Activated CD8-positive, alpha-beta memory T cell treated with anti-CD3 and anti-CD28 coated beads for 36 hours (primary cell): Measurements from ENCODE around the gene GAL3ST1. TPM values are rescaled to one million over a fixed set of nuclear protein-coding genes. Genes with fewer than 3 reads are reported as not detected.
"Not testable (repeated sequence)": the region's sequence is repeated elsewhere in the genome, so short reads cannot be mapped to it uniquely, and the experiment has no call there.

Source experiments
- CTCF ChIA-PET: fragments of 350-600 bp; sonication (Branson Sonifier 250); formaldehyde crosslinking; loops from one replicate; lab custom pipeline; 2021; ENCODE audit warnings: antibody characterized with exemption; lab: Charles Lee
- POLR2A ChIA-PET: fragments of 350-600 bp; sonication (Branson Sonifier 250); formaldehyde crosslinking; loops from one replicate; lab custom pipeline; 2021; ENCODE audit warnings: antibody characterized with exemption; lab: Charles Lee
- total RNA-seq, 2 experiments: library from RNA; stranded (reverse); gene quantifications; one replicate each; pipeline ENCODE4 v1.2.3, GENCODE V29; 2021

Gene GAL3ST1
- total RNA-seq, 2 experiments from 2014 or later, result not detected

DNA sequence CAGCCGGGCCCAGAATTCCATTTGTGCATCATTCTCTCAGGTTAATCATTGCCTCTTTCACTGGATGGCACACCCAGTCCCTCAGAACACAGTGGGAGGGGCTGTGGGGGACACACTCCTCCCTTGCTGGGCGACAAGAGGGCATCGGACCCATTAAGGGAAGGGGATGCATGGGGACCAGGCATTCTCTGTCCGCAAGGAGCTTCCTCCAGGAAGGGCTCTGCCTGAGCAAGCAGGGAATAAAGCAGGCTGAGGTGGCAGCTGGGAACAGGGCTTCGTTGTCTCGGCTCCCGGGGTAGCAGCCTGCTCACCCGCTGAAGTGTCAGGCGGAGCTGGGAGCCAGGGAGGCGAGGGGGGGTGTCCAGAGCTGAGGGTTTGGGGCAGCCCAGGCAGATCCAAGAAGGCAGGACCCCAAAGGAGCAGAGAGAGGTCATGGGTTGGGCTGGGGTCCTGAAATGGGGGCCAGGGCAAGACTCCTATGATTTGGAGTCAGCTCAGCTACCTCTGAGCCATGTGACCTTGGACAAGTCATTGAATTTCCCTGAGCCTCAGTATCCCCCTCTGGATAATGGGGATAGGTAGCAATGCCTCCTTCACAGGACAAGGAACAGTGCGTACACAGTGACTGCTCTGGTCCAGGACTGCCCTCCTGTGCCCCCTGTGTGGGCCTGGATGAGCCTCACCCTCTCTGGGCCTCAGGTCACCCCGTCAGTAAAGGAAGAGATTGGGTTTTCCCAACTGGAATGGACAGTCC, 1.4 kb downstream of the GAL3ST1 start:
- POLR2A ChIA-PET, result no interaction called here

DNA sequence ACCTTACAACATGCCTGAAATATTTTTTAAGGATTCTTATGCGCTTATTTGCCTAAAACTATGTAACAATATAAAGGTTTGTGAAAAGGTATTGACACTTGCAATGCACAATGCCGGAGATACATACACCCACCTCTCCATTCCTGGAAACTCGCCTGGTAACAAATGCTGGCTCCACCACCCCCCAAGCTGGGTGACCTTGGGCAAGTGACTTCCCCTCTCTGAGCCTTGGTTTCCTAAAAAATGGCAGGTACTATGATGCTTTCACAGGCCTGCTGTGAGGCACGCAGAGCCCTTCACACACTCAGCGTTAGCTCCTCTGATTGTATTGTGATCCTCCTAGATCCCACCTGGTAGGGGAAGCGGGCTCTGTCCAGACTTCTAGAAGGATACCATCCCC, 2.3 kb downstream of the GAL3ST1 start:
- ChIA-PET POLR2A (no interaction called here), CTCF (interaction anchor here (0.6 kb wide), 1 partner anchor 60 kb away, joined by 3 read pairs; no protein-coding TSS in a partner anchor)

More for the DNA sequence above, 1.4 kb downstream of the GAL3ST1 start:
- CTCF ChIA-PET, result no interaction called here

DNA sequence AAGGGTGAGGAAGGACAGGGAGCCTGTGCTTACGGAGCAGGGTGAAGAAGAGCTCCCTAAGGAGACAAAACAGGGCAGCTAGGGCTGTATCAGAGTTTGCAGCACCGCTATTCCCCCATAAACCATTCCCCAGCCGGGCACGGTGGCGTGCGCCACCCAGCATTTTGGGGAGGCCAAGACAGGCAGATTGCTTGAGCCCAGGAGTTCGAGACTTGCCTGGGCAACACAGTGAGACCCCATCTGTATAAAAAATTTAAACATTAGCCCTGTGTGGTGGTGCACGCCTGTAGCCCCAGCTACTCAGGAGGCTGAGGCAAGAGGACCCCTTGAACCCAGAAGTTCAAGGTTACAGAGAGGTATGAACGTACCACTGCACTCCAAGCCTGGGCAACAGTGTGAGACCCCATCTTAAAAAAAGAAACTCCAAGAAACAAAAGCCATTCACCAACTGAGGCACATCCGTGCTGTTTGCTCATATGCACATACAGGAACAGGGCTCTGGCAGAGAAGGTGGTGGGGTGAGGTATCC, 4.7 kb downstream of the GAL3ST1 start:
- POLR2A ChIA-PET, result no interaction called here
- CTCF ChIA-PET, result no interaction called here

DNA sequence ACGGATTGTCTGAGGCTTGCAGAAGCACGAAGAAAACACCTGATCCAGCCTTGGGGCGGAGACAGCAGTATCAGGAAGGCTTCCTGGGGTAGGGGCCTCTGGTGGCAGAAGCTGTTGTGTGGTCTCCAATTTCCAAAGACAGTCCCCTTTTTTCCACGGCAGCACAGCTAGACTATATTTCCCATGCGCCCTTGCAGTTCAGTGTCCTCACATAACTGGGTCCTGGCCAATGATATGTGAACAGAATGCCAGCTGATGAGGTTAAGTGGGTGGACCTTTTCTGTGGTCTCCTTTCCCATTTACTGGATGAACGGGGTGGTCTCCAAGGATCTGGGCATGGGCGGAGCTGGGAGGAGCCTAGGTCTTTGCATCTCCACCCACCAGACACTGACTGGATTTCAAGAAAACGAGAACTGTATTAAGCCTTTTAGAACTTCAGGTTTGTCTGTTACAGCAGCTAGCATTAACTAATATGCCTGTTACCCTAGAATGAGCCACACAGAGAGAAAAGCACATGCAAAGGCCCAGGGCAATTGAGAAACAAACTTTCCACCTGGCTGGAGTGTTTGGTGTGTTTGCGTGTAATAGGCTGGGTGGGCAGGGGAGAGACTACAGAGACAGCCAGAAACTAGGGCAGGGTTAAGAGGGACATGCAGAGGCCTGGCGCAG, 6.2 kb downstream of the GAL3ST1 start:
- ChIA-PET POLR2A (no interaction called here), CTCF (no interaction called here)

DNA sequence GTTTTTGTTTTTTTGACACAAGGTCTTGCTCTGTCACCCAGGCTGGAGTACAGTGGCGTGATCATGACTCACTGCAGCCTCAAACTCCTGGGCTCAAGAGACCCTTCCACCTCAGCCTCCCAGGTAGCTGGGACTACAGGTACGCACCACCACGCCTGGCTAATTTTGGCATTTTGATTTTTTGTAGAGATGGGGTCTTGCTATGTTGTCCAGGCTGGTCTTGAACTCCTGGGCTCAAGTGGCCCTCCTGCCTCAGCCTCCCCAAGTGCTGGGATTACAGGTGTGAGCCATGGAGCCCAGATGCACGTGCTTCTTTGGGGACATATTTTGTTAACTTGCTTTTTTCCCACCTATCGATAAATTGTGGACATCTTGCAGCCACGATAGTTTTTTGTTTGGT, 7.2 kb downstream of the GAL3ST1 start:
- POLR2A ChIA-PET, CTCF ChIA-PET: not testable (repeated sequence)

DNA sequence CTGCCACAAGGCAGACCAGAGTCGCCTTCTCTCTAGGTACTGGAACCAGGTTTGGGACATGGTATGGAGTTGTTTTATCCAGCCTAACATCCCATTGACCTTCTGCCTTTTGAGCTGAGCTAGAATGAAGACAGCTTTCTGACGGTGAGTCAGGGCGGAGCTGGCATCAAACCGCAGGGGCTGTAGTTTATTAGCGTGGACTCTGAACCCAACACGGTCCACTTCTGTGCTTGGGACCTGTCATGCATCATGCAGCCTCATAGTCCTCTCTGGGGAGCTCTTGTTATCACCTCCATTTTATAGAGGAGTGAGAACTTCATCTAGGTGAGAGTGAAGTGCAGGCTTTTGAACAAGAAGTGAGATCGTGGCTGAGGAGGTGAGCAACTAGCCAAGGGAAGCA, 8.3 kb downstream of the GAL3ST1 start:
- POLR2A ChIA-PET, result no interaction called here
- CTCF ChIA-PET, result no interaction called here

DNA sequence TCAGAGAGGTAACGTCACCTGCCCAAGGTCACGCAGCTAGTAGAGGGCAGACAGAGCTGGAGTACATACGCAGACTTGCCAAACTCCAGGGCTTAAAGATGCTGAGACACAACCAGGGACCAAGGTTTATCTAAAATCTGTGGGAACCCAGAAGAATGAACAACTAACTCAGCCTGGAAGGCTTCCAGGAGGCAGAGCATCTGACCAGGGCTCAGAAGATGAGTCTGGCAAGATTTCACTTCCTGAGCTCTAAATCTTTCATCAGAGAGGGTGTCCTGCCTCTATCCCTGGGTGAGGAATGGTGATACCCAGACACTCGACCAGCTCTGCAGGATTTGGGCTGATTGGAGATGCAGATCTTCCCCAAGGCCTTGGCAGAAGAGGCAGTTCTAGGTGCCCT, 9.1 kb downstream of the GAL3ST1 start:
- CTCF ChIA-PET, result no interaction called here
- POLR2A ChIA-PET, result no interaction called here

DNA sequence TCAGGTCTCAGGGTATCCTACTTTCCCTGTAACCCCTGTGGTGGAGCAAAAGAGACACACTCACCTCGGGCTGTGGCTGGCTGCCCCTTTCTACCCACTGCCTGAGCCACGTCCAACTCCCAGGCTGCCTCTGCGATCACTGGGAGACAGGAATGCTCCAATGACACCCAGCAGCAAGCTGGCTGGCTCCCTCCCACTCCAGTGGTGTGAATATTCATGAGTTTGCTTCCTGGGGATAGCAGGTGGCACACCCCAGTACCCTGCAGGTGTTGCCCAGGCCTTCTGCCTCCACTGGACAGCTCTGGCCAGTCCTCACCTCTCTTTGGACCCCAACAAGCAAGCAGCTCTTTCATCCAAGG, 9.7 kb downstream of the GAL3ST1 start:
- ChIA-PET CTCF (no interaction called here), POLR2A (no interaction called here)

DNA sequence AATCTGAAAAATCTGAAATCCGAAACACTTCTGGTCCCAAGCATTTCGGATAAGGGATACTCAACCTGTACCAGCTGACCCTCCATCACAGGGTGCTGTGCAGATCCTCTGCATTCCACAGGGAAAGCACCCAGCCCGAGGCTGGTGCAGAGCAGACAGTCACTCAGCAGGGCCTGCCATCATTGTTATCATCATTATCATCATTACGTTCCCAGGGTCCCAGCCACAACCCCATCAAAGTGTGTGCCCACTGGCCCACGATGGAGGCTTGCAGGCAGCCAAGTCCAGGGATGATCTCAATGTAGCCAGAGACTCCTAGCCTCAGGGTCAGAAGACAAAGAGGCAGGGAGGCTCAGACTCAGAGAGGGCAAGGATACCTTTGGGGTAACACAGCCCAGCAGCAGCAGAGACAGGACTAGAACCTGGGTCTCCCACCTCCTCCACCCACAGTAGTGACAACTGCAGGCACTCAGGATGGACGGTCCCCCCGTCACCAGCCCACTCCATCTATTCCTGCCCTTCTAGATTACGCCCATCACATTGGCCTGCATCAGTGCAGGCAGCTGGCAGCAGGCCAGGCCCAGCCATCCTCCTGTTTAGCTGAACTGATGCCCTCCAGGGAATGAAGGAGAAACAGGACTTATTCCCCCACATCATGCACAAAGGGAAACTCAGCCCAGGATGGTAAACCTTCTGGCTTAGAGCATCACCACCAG, 10.3 kb downstream of the GAL3ST1 start:
- ChIA-PET CTCF (no interaction called here), POLR2A (no interaction called here)

DNA sequence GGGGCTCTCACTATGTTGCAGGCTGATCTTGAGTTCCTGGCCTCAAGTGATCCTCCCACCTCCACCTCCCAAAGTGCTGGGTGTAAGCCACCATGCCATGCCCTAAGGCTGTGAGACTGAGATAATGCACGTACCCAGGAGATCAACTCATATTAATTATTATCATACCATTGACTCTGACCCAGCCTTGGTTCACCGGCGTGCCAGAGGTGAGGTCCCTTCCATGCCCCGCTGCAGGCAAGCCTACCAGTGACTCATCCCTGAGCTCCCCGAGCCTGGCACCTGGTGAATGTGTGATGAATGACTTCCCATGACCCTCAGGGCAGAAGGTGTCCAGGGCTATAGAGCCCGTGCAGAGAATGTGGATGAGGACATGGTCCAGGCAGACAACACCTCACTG, 12.1 kb downstream of the GAL3ST1 start:
- ChIA-PET POLR2A (interaction anchor here (0.6 kb wide), 1 partner anchor 149 kb away, joined by 3 read pairs; no protein-coding TSS in a partner anchor), CTCF (no interaction called here)

DNA sequence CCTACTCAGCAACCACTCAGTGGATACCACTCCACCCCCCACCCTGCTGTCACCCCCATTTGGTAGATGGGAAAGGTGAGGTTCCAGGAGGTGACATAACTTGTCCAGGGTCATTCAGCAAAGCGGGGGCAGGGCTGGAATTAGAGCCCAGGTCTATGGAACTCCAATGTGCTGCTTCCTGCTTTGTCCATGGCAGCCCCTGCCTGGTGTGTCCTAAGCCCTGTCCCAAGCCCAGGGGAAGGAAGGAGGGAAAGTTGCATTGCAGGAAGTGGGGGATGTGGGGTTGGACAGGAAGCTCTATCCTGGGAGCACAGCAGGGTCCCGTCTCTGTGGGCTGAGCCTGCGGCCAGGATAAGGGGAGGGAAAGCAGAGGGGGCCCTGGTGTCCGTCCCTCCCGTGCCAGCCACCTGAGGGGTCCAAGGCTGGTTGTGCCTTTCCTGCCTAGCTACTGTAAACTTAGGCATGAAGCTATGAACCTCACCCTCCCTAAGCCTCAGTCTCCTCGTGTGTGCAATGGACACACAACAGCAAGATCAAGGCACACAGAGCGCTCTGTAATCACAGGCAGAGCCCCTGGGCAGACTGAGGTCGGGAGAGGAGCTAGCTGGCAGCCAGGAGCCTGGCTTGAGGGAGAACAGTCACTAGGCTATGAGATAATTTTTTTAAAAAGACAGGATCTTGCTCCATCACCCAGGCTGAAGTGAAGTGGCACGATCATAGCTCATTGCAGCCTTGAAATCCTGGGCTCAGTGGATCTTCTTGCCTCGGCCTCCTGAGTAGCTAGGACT, 12.9 kb downstream of the GAL3ST1 start:
- POLR2A ChIA-PET, result interaction anchor here (0.6 kb wide), 1 partner anchor 149 kb away, joined by 3 read pairs; no protein-coding TSS in a partner anchor
- CTCF ChIA-PET, result no interaction called here

DNA sequence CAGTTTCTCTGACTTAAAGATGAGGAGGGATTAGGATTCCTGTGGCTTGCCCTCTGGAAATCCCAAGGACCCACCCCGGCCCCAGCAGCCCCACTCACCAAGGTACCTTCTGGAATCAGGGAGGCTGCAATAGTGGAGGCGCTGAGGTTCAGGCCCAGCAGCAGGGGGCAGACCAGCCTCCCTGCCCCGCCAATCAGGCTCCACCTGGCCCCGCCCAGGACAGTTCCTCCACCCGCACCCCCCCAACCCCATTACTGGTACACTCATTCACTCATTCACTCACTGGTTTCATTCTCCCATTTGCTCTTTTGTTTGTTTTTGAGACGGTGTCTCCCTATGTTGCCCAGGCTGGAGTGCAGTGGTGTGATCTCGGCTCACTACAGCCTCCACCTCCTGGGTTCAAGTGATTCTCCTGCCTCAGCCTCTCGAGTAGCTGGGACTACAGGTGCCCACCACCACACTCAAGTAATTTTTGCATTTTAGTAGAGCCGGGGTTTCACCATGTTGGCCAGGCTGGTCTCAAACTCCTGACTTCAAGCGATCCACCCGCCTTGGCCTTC, 13.7 kb downstream of the GAL3ST1 start:
- POLR2A ChIA-PET, result not testable (repeated sequence)
- CTCF ChIA-PET, result interaction anchor here (0.5 kb wide), 1 partner anchor 1325 kb away, joined by 4 read pairs; no protein-coding TSS in a partner anchor

DNA sequence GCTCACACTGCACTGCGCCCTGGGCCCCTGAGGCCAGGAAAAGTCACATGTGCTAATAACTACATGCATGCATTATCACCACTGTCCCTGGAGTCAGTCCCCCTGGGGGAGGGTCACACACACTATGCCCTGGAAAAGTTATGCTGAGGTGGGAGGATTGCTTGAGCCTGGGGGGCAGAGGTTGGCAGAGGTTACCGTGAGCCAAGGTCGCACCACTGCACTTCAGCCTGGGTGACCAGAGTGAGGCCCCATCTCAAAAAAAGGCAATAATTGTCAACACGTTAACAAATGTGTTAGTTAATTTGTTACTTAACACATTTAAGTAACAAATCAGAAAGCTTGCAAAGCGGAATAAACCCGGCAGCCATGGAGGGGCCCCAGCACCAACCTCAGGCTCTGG, 14.6 kb downstream of the GAL3ST1 start:
- CTCF ChIA-PET, result interaction anchor here (0.5 kb wide), 1 partner anchor 1324 kb away, joined by 4 read pairs; no protein-coding TSS in a partner anchor
- POLR2A ChIA-PET, result no interaction called here

DNA sequence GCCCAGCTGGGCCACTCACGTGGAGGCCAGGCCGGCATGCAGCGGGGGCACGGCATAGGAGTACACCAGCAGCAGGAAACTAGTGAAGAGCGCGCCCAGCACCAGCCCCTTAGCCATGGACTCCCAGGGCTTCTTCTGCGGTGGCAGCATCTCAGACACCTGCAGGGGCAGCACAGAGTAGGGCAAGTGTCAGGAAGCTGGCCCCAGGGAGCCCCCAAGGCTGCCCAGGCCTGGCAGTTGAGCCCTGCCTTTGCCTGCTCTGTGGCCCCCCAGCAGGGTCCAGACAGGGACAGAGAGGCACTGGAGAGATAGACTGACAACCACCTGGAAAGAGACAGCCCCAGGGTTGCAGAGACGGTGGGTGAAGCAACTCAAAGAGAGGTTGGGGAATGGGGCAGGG, 17.2 kb downstream of the GAL3ST1 start:
- ChIA-PET POLR2A (no interaction called here), CTCF (no interaction called here)

DNA sequence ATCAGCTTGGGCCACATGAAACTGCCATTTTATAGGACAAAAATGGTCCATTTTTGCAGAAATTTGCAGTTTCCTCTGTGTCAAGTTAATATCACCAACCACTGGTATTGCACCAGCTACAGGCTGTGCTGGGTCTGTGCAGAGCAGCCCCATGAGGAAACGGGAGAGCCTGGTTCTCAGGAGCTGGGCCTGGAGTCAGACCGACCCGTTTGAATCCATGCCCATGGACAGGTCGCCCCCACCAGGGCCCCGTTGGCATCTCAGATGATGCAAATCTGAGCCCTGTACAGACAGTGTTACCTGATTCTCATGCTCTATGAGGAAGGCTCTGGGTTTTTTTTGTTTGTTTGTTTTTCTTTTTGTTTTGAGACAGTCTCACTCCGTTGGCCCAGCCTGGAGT, 18.1 kb downstream of the GAL3ST1 start:
- ChIA-PET POLR2A (no interaction called here), CTCF (no interaction called here)

DNA sequence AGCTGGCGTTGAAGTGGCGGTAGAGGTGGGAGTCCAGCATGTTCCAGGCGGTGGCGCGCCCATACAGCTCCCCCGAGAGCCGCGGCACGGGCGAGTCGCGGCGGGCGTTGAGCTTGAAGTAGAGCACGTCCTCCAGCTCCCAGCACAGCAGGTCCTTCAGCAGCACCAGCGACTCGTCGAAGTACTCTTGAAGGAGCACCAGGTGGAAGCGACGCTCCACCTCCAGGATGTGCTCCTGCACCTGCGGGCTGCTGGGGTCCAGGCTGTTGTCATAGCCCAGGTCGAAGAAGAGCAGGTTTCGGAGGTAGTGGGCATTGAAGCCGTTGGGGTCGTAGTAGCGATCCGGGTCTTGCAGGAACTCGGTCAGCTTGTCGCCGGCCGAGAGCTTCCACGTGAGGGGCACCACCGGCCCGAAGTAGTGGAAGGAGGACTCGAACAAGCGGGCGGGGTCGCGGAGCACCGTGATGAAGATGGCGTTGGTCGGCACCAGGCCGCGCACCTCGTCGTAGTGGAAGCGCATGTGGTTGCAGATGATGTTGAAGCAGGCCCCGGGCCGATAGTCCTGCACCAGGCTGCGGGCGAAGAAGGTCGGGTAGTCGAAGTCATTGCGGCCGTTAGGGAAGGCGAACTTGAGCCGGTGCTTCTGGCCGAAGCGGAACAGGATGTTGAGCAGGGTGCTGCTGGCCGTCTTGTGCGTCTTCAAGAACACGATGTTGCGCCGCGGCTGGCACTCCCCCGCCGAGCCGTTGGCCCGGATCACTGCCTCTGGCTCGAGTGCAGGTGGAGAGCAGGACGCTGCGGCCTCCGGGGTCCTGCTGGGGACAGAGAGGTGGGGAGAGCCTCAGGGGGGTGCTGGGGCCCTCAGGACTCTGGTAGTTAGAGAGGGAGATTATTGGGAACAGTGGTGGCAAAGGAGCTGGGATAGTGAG, 18.9 kb downstream of the GAL3ST1 start:
- ChIA-PET CTCF (no interaction called here), POLR2A (no interaction called here)

DNA sequence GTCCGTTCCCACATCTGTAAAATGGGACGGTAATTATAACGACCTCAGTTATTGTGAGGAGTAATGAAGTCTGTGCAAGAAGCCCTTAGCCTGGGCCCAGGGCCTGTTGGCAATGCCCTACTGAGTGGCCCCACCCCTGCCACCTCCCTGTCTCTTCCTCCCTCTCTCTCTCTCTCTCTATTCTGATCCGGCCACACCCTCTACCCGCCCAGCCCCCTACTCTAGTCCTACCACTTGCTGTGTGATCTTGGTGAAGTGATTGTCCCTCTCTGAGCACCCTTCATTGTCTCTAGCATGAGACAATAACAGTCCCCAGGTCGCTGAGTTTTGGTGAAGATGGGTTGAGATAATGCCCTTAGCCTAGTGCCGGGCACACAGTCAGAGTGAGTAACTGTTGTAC, 20.5 kb downstream of the GAL3ST1 start:
- ChIA-PET POLR2A (no interaction called here), CTCF (no interaction called here)

DNA sequence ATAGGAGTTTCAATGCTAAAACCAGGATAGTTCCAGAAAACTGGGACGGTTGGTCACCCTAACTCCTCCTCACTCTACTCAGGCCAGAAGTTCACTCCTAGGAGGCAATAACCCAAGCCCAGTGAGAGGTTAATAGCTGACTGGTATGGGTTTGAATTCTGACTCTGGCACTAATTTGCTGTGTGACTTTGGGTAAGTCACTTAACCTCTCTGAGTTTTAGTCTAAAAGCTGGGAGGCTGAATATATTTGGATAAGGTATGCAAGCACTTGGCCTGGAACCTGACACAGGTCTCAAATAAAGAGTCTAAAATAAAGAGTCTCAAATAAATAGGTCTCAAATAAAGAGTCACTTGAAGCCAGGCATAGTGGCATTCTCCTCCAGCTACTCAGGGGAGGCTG, 21.7 kb downstream of the GAL3ST1 start:
- ChIA-PET POLR2A (no interaction called here), CTCF (no interaction called here)
